ENCODE measurements around the gene HS3ST6. TPM values are rescaled to one million over a fixed set of nuclear protein-coding genes. Genes with fewer than 3 reads are reported as not detected.
"Not testable (repeated sequence)": the region's sequence is repeated elsewhere in the genome, so short reads cannot be mapped to it uniquely, and the experiment has no call there.

The HS3ST6 gene
- total RNA-seq, 1 donor from 2014 or later, result not detected

DNA sequence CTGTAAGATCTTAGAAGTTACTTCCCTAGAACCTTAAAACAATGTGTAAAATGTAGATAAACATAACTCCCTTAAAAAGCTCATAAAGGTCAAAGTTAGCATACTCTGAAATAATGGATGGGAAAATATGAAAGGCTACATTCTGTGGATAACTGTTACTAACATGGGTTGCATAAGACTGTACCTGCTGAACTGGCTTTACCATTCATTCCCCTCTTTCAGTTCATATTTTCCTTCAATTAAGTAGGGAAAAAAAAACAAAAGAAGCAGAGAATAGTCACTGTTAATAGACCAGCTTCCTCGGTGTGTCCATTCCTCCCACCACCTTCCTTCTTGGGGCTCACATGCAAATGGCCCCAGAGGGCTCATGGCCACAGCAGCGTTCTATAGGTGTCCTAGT lies 38.7 kb downstream of the HS3ST6 start:
- H3K9me3 Mint-ChIP-seq (ENCODE audit: unreplicated experiment), result no peaks in the 10 kb centered on the region
- peaks cover 1% of the 10 kb centered on the region for H3K27me3 Mint-ChIP-seq (ENCODE audit: unreplicated experiment)
- H3K36me3 Mint-ChIP-seq (ENCODE audit: low read depth, unreplicated experiment), result no peaks in the 10 kb centered on the region
- TF ChIP-seq, protein P1, sequence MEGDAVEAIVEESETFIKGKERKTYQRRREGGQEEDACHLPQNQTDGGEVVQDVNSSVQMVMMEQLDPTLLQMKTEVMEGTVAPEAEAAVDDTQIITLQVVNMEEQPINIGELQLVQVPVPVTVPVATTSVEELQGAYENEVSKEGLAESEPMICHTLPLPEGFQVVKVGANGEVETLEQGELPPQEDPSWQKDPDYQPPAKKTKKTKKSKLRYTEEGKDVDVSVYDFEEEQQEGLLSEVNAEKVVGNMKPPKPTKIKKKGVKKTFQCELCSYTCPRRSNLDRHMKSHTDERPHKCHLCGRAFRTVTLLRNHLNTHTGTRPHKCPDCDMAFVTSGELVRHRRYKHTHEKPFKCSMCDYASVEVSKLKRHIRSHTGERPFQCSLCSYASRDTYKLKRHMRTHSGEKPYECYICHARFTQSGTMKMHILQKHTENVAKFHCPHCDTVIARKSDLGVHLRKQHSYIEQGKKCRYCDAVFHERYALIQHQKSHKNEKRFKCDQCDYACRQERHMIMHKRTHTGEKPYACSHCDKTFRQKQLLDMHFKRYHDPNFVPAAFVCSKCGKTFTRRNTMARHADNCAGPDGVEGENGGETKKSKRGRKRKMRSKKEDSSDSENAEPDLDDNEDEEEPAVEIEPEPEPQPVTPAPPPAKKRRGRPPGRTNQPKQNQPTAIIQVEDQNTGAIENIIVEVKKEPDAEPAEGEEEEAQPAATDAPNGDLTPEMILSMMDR (IDR thresholded peaks at IDR 0.05; ENCODE audit: unreplicated experiment), result no peak
- H3K4me3 Mint-ChIP-seq (ENCODE audit: unreplicated experiment), result no peak overlapping the region
- no peak for DNase-seq (ENCODE audit: low spot score)
- no peak overlapping the region for H3K27ac Mint-ChIP-seq (ENCODE audit: unreplicated experiment)
- no peaks in the 10 kb centered on the region for H3K4me1 Mint-ChIP-seq (ENCODE audit: unreplicated experiment)

DNA sequence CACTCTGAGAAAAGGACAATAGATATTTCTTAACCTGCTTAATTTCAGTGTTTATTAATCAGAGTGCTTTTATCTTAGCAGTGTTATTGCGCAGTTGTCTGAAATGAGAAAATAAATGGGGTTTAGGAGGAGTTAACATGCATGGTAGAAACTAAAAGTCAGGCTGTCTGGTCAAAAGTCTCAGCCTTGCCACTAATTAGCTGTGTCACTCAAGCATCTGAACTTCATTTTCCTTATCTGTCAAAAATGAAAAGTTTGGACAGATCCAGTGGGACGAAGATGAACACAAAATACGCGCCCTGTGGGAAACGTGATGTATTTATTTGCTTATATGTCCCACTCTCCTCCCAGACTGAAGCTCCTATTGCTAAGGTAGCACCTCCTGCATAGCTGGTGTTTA lies 40.0 kb downstream of the HS3ST6 start:
- H3K4me1 Mint-ChIP-seq (ENCODE audit: unreplicated experiment), result no peaks in the 10 kb centered on the region
- H3K27ac Mint-ChIP-seq (ENCODE audit: unreplicated experiment), result no peak overlapping the region
- H3K27me3 Mint-ChIP-seq (ENCODE audit: unreplicated experiment), result peaks cover 1% of the 10 kb centered on the region
- TF ChIP-seq, protein P1 (IDR thresholded peaks at IDR 0.05; ENCODE audit: unreplicated experiment), result no peak
- no peaks in the 10 kb centered on the region for H3K36me3 Mint-ChIP-seq (ENCODE audit: low read depth, unreplicated experiment)
- H3K9me3 Mint-ChIP-seq (ENCODE audit: unreplicated experiment), result no peaks in the 10 kb centered on the region
- no peak for DNase-seq (ENCODE audit: low spot score)
- H3K4me3 Mint-ChIP-seq (ENCODE audit: unreplicated experiment), result no peak overlapping the region

DNA sequence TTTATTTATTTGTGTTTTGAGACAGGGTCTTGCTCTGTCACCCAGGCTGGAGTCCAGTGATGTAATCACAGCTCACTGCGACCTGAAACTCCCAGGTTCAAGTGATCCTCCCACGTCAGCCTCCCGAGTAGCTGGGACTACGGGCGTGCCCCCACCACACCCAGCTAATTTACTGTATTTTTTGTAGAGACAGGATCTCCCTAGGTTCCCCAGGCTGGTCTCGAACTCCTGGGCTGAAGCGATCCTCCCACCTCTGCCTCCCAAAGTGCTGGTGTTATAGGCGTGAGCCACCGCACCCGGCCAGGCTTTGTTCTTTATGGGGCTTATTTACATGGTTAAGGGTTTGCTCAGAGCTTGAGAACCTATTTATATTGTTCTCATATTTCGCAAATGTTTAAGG lies 40.4 kb downstream of the HS3ST6 start:
- no peaks in the 10 kb centered on the region for H3K36me3 Mint-ChIP-seq (ENCODE audit: low read depth, unreplicated experiment)
- H3K9me3 Mint-ChIP-seq (ENCODE audit: unreplicated experiment), result no peaks in the 10 kb centered on the region
- H3K4me1 Mint-ChIP-seq (ENCODE audit: unreplicated experiment), result no peaks in the 10 kb centered on the region
- H3K27ac Mint-ChIP-seq (ENCODE audit: unreplicated experiment), result no peak overlapping the region
- DNase-seq (ENCODE audit: low spot score), result no peak
- H3K4me3 Mint-ChIP-seq (ENCODE audit: unreplicated experiment), result no peak overlapping the region
- peaks cover 1% of the 10 kb centered on the region for H3K27me3 Mint-ChIP-seq (ENCODE audit: unreplicated experiment)
- TF ChIP-seq, protein P1 (IDR thresholded peaks at IDR 0.05; ENCODE audit: unreplicated experiment), result no peak

DNA sequence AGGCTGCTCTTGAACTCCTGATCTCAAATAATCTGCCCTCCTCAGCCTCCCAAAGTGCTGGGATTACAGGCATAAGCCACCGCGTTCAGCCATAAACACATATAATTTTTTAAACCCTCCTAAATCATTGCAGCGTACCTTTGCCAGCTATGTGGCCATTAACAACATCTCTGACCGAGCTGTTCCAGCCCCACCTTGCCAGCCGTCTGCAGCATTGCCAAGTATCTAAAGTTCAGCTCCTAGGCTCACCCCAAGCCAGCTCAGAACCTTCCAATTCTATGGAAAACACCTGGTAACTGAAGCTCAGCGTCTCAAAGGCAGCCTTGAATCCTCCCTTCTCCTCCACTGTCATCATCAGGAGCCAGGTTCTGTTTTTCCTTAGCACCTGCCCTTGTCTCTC lies 41.1 kb downstream of the HS3ST6 start:
- TF ChIP-seq, protein P1 (IDR thresholded peaks at IDR 0.05; ENCODE audit: unreplicated experiment), result no peak
- Mint-ChIP-seq H3K27ac (ENCODE audit: unreplicated experiment) (no peak overlapping the region), H3K4me1 (ENCODE audit: unreplicated experiment) (no peaks in the 10 kb centered on the region), H3K9me3 (ENCODE audit: unreplicated experiment) (no peaks in the 10 kb centered on the region), H3K4me3 (ENCODE audit: unreplicated experiment) (no peak overlapping the region), H3K27me3 (ENCODE audit: unreplicated experiment) (peaks cover 1% of the 10 kb centered on the region), H3K36me3 (ENCODE audit: low read depth, unreplicated experiment) (no peaks in the 10 kb centered on the region)
- DNase-seq (ENCODE audit: low spot score), result no peak

DNA sequence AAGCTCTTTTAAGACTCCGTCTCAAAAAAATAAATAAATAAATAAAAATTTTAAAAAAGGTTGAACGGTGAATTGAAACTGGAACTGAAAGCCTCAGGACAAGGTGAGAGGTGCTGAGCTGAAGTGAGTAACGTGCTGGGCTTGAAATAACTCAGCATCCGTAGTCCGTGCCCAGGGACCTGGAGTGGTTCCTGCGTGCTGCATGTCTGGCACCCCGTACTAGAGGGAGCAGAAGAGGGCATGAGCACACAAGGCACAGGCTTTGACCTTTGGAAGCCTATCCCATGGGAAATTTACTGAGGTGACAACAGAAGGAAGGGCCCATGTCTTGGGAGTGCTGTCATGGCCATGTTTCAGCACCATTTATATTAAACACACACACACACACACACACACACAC lies 41.7 kb downstream of the HS3ST6 start:
- DNase-seq (ENCODE audit: low spot score), result no peak
- no peak overlapping the region for H3K27ac Mint-ChIP-seq (ENCODE audit: unreplicated experiment)
- no peaks in the 10 kb centered on the region for H3K9me3 Mint-ChIP-seq (ENCODE audit: unreplicated experiment)
- no peak overlapping the region for H3K4me3 Mint-ChIP-seq (ENCODE audit: unreplicated experiment)
- H3K36me3 Mint-ChIP-seq (ENCODE audit: low read depth, unreplicated experiment), result no peaks in the 10 kb centered on the region
- no peaks in the 10 kb centered on the region for H3K4me1 Mint-ChIP-seq (ENCODE audit: unreplicated experiment)
- H3K27me3 Mint-ChIP-seq (ENCODE audit: unreplicated experiment), result peaks cover 1% of the 10 kb centered on the region
- TF ChIP-seq, protein P1 (IDR thresholded peaks at IDR 0.05; ENCODE audit: unreplicated experiment), result no peak

DNA sequence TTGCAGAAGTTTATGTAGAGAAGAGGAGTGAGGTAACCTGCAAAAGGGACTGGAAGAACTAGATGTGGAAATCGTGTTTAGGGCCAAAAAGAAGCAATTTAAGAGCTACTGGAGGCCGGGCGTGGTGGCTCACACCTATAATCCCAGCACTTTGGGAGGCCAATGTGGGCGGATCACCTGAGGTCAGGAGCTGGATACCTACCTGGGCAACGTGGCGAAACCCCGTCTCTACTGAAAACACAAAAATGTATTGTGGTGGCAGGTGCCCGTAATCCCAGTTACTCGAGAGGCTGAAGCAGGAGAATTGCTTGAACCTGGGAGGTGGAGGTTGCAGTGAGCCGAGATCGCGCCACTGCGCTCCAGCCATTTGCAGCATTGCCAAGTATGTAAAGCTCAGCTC lies 42.1 kb downstream of the HS3ST6 start:
- H3K36me3 Mint-ChIP-seq (ENCODE audit: low read depth, unreplicated experiment); DNase-seq (ENCODE audit: low spot score); H3K27ac Mint-ChIP-seq (ENCODE audit: unreplicated experiment); H3K9me3 Mint-ChIP-seq (ENCODE audit: unreplicated experiment); H3K27me3 Mint-ChIP-seq (ENCODE audit: unreplicated experiment); H3K4me1 Mint-ChIP-seq (ENCODE audit: unreplicated experiment); H3K4me3 Mint-ChIP-seq (ENCODE audit: unreplicated experiment): not testable (repeated sequence)
